Middle frontal gyrus (tissue), 1 donor: ENCODE results near the gene ABCC12.
"Not testable (repeated sequence)": the region's sequence is repeated elsewhere in the genome, so short reads cannot be mapped to it uniquely, and the experiment has no call there.

Experiments
- DNase-seq: peaks from one replicate; pipeline ENCODE4 v3.0.0-alpha.2; 2015; ENCODE audit warnings: low spot score; ENCODE audit errors: extremely low spot score

The ABCC12 gene

GRCh38 chr16:48166617-48167016 lies 10.8 kb upstream of the ABCC12 start:
- DNase-seq = not testable (repeated sequence)

- DNase-seq = no peak
These were observed 10.3 kb upstream of the ABCC12 start for GRCh38 chr16:48165961-48166578.

- peak; percentile 56 for DNase-seq
These were observed 9.3 kb upstream of the ABCC12 start for GRCh38 chr16:48164907-48165715.

- DNase-seq = no peak
These were observed 7.1 kb upstream of the ABCC12 start for GRCh38 chr16:48162839-48163410.

- no peak for DNase-seq
These were observed 6.1 kb upstream of the ABCC12 start for GRCh38 chr16:48161906-48162305.

- no peak for DNase-seq
These were observed 4.8 kb upstream of the ABCC12 start for GRCh38 chr16:48160575-48160974.

GRCh38 chr16:48158296-48158695 lies 2.5 kb upstream of the ABCC12 start:
- DNase-seq = no peak

GRCh38 chr16:48157794-48158193 lies 2.0 kb upstream of the ABCC12 start:
- DNase-seq = no peak

- no peak for DNase-seq
These were observed 1.5 kb upstream of the ABCC12 start for GRCh38 chr16:48157302-48157701.

GRCh38 chr16:48156790-48157209 lies 1.0 kb upstream of the ABCC12 start:
- DNase-seq = peak; percentile 51

GRCh38 chr16:48153774-48154173 lies 2.0 kb downstream of the ABCC12 start:
- no peak for DNase-seq

- no peak for DNase-seq
These were observed 3.6 kb downstream of the ABCC12 start for GRCh38 chr16:48152226-48152625.

GRCh38 chr16:48150707-48151106 lies 5.1 kb downstream of the ABCC12 start:
- no peak for DNase-seq

- no peak for DNase-seq
These were observed 9.1 kb downstream of the ABCC12 start for GRCh38 chr16:48146710-48147109.

GRCh38 chr16:48146131-48146530 lies 9.7 kb downstream of the ABCC12 start:
- no peak for DNase-seq

- no peak for DNase-seq
These were observed 11.9 kb downstream of the ABCC12 start for GRCh38 chr16:48143812-48144368.

- DNase-seq = no peak
These were observed 15.0 kb downstream of the ABCC12 start for GRCh38 chr16:48140821-48141220.

- no peak for DNase-seq
These were observed 16.3 kb downstream of the ABCC12 start for GRCh38 chr16:48139517-48139916.

GRCh38 chr16:48138543-48138942 lies 17.2 kb downstream of the ABCC12 start:
- DNase-seq = no peak

- no peak for DNase-seq
These were observed 18.0 kb downstream of the ABCC12 start for GRCh38 chr16:48137822-48138221.

- DNase-seq = peak; percentile 18
These were observed 19.0 kb downstream of the ABCC12 start for GRCh38 chr16:48136547-48137360.
